GM23338 (cell line): ENCODE results near the gene CPTP. TPM values are rescaled to one million over a fixed set of nuclear protein-coding genes. Genes with fewer than 3 reads are reported as not detected.

ENCODE experiments used
- ATAC-seq: fragments of 200-7000 bp; cut with Tn5 transposase; 3 replicates; pipeline ENCODE4 v1.9.1; 2020
- DNase-seq: peaks from one replicate; pipeline ENCODE4 v3.0.0-alpha.2; 2015; ENCODE audit warnings: low spot score
- H2AFZ ChIP-seq: fragments of 200-600 bp; sonication (generic); 2 replicates; pipeline ENCODE4 v1.8.0; 2016; ENCODE audit warnings: antibody characterized with exemption, mild to moderate bottlenecking, moderate library complexity
- H3F3A ChIP-seq: fragments of 200-600 bp; sonication (generic); replicated peaks from 2 replicates; pipeline ENCODE4 v1.8.0; 2017; ENCODE audit warnings: antibody characterized with exemption, mixed run types, low read depth
- H3K27ac ChIP-seq: fragments of 200-600 bp; sonication (generic); 2 replicates; pipeline ENCODE4 v1.6.1; 2016; ENCODE audit warnings: low read depth
- H3K27me3 ChIP-seq: fragments of 200-600 bp; sonication (generic); 2 replicates; pipeline ENCODE4 v1.8.0; 2016; ENCODE audit warnings: mild to moderate bottlenecking, mixed run types, moderate library complexity; ENCODE audit not compliant: insufficient read depth
- H3K36me3 ChIP-seq: fragments of 200-600 bp; sonication (generic); 2 replicates; pipeline ENCODE4 v1.8.0; 2016; ENCODE audit warnings: mild to moderate bottlenecking; ENCODE audit not compliant: insufficient read depth
- H3K4me1 ChIP-seq: fragments of 200-600 bp; sonication (generic); 2 replicates; pipeline ENCODE4 v1.8.0; 2016; ENCODE audit warnings: mild to moderate bottlenecking, moderate library complexity; ENCODE audit not compliant: insufficient read depth
- H3K4me2 ChIP-seq: fragments of 200-600 bp; sonication (generic); 2 replicates; pipeline ENCODE4 v1.7.1; 2017; ENCODE audit warnings: mixed run types
- H3K4me3 ChIP-seq: fragments of 200-600 bp; sonication (generic); 2 replicates; pipeline ENCODE4 v1.6.1; 2016; ENCODE audit warnings: mixed run types
- H3K79me2 ChIP-seq: fragments of 200-600 bp; sonication (generic); replicated peaks from 2 replicates; pipeline ENCODE4 v1.8.0; 2017; ENCODE audit warnings: mild to moderate bottlenecking; ENCODE audit not compliant: insufficient read depth
- H3K9me2 ChIP-seq: fragments of 200-600 bp; sonication (generic); 2 replicates; pipeline ENCODE4 v1.8.0; 2017; ENCODE audit not compliant: insufficient read depth
- H4K20me1 ChIP-seq: fragments of 200-600 bp; sonication (generic); replicated peaks from 2 replicates; pipeline ENCODE4 v1.8.0; 2017; ENCODE audit warnings: mild to moderate bottlenecking; ENCODE audit not compliant: insufficient read depth
- H3K27ac Mint-ChIP-seq: 2 replicates; pipeline ENCODE4 v1.8.0; 2020; ENCODE audit warnings: inconsistent platforms, mild to moderate bottlenecking, moderate library complexity, mixed read lengths
- H3K27me3 Mint-ChIP-seq: 3 replicates; pipeline ENCODE4 v1.8.0; 2022; ENCODE audit warnings: low read depth, mild to moderate bottlenecking, moderate library complexity, mixed read lengths, inconsistent platforms; ENCODE audit not compliant: insufficient read depth, poor library complexity
- H3K36me3 Mint-ChIP-seq: 3 replicates; pipeline ENCODE4 v1.8.0; 2021; ENCODE audit warnings: low read depth, mild to moderate bottlenecking, inconsistent platforms, moderate library complexity, mixed read lengths
- H3K4me1 Mint-ChIP-seq: 3 replicates; pipeline ENCODE4 v1.8.0; 2020; ENCODE audit warnings: mild to moderate bottlenecking, inconsistent platforms, mixed read lengths
- H3K4me3 Mint-ChIP-seq: 3 replicates; pipeline ENCODE4 v1.8.0; 2021; ENCODE audit warnings: moderate library complexity, mild to moderate bottlenecking, inconsistent platforms, mixed read lengths
- H3K9me3 Mint-ChIP-seq: 3 replicates; pipeline ENCODE4 v1.8.0; 2020; ENCODE audit warnings: moderate library complexity, mild to moderate bottlenecking, inconsistent platforms, mixed read lengths
- CREB1 ChIP-seq: fragments of 250-450 bp; sonication (Bioruptor Pico); IDR thresholded peaks from 2 replicates; pipeline ENCODE4 v1.5.0; 2020; ENCODE audit warnings: low read depth, mild to moderate bottlenecking, moderate library complexity
- JUNB ChIP-seq: IDR thresholded peaks from one replicate; pipeline ENCODE4 v1.6.1; 2016; ENCODE audit warnings: antibody characterized with exemption; ENCODE audit not compliant: unreplicated experiment
- REST ChIP-seq: IDR thresholded peaks from one replicate; pipeline ENCODE4 v1.6.1; 2018; ENCODE audit warnings: antibody characterized with exemption; ENCODE audit not compliant: unreplicated experiment
- STAT1 ChIP-seq: IDR thresholded peaks from one replicate; pipeline ENCODE4 v1.6.1; 2016; ENCODE audit warnings: antibody characterized with exemption; ENCODE audit not compliant: unreplicated experiment
- ZNF114 ChIP-seq: fragments of 250-450 bp; sonication (Bioruptor Pico); IDR thresholded peaks from 2 replicates; pipeline ENCODE4 v1.5.0; 2020; ENCODE audit warnings: mild to moderate bottlenecking, moderate library complexity
- ZNF331 ChIP-seq: fragments of 250-450 bp; sonication (Bioruptor Pico); IDR thresholded peaks from 2 replicates; pipeline ENCODE4 v1.5.0; 2020; ENCODE audit warnings: low read depth, mild to moderate bottlenecking, moderate library complexity
- ZNF462 ChIP-seq: fragments of 250-450 bp; sonication (Bioruptor Pico); IDR thresholded peaks from 2 replicates; pipeline ENCODE4 v1.5.0; 2020; ENCODE audit warnings: mild to moderate bottlenecking, moderate library complexity
- polyA plus RNA-seq: library from polyadenylated mRNA; unstranded; fragments of >200 nt; fragmentation: Nextera tagmentation; extraction: Ambion mirVana; gene quantifications from 2 replicates; pipeline ENCODE4 v1.2.1, GENCODE V29; 2016
- total RNA-seq: library from RNA; depleted of rRNA; stranded (reverse); fragments of >200 nt; shearing (Covaris generic); gene quantifications from 2 replicates; pipeline ENCODE4 v1.2.3, GENCODE V29; 2014

CPTP gene
- total and polyA plus RNA-seq, 2 experiments from 2014 or later, result 8.1 to 13.5 TPM

GRCh38 chr1:1342584-1343115, 18.0 kb downstream of the CPTP start (continued):
- no peak for TF ChIP-seq ZNF462 (CRISPR knock-in tag)
- TF ChIP-seq ZNF331 (CRISPR knock-in tag), result no peak
- no peak for TF ChIP-seq ZNF114 (CRISPR knock-in tag)
- no peak for TF ChIP-seq REST

GRCh38 chr1:1343811-1344421, 19.3 kb downstream of the CPTP start:
- H4K20me1 ChIP-seq, result peaks cover 3% of the 10 kb centered on the region
- DNase-seq (no peak), ATAC-seq (no peak)
- no peak overlapping the region for H3K4me3 ChIP-seq
- H3K9me2 ChIP-seq, result no peaks in the 10 kb centered on the region
- H3K27ac ChIP-seq, result no peak overlapping the region
- peaks cover 7% of the 10 kb centered on the region; the same call in 1 of the 2 replicates for H3K4me1 ChIP-seq
- H3K4me2 ChIP-seq, result no peak overlapping the region
- no peak overlapping the region for H2AFZ ChIP-seq
- peaks cover 15% of the 10 kb centered on the region for H3F3A ChIP-seq
- Mint-ChIP-seq H3K27ac (no peak overlapping the region), H3K36me3 (peaks cover 18% of the 10 kb centered on the region), H3K4me1 (peaks cover 13% of the 10 kb centered on the region), H3K4me3 (no peak overlapping the region), H3K9me3 (no peaks in the 10 kb centered on the region; the same call in 2 of the 3 replicates), H3K27me3 (peaks cover 10% of the 10 kb centered on the region)
- H3K79me2 ChIP-seq, result peaks cover 14% of the 10 kb centered on the region
- no peaks in the 10 kb centered on the region for H3K27me3 ChIP-seq
- H3K36me3 ChIP-seq, result no peaks in the 10 kb centered on the region
- no peak for TF ChIP-seq ZNF331 (CRISPR knock-in tag)
- TF ChIP-seq JUNB, result no peak
- no peak for TF ChIP-seq CREB1
- no peak for TF ChIP-seq STAT1
